GM23338 (cell line): ENCODE measurements around the gene ECM2. TPM values are rescaled to one million over a fixed set of nuclear protein-coding genes. Genes with fewer than 3 reads are reported as not detected.

Experiments
- ATAC-seq: fragments of 200-7000 bp; cut with Tn5 transposase; 3 replicates; pipeline ENCODE4 v1.9.1; 2020
- DNase-seq: peaks from one replicate; pipeline ENCODE4 v3.0.0-alpha.2; 2015; ENCODE audit warnings: low spot score
- H2AFZ ChIP-seq: fragments of 200-600 bp; sonication (generic); 2 replicates; pipeline ENCODE4 v1.8.0; 2016; ENCODE audit warnings: antibody characterized with exemption, mild to moderate bottlenecking, moderate library complexity
- H3F3A ChIP-seq: fragments of 200-600 bp; sonication (generic); replicated peaks from 2 replicates; pipeline ENCODE4 v1.8.0; 2017; ENCODE audit warnings: antibody characterized with exemption, mixed run types, low read depth
- H3K27ac ChIP-seq: fragments of 200-600 bp; sonication (generic); 2 replicates; pipeline ENCODE4 v1.6.1; 2016; ENCODE audit warnings: low read depth
- H3K27me3 ChIP-seq: fragments of 200-600 bp; sonication (generic); 2 replicates; pipeline ENCODE4 v1.8.0; 2016; ENCODE audit warnings: mild to moderate bottlenecking, mixed run types, moderate library complexity; ENCODE audit not compliant: insufficient read depth
- H3K36me3 ChIP-seq: fragments of 200-600 bp; sonication (generic); 2 replicates; pipeline ENCODE4 v1.8.0; 2016; ENCODE audit warnings: mild to moderate bottlenecking; ENCODE audit not compliant: insufficient read depth
- H3K4me1 ChIP-seq: fragments of 200-600 bp; sonication (generic); 2 replicates; pipeline ENCODE4 v1.8.0; 2016; ENCODE audit warnings: mild to moderate bottlenecking, moderate library complexity; ENCODE audit not compliant: insufficient read depth
- H3K4me2 ChIP-seq: fragments of 200-600 bp; sonication (generic); 2 replicates; pipeline ENCODE4 v1.7.1; 2017; ENCODE audit warnings: mixed run types
- H3K4me3 ChIP-seq: fragments of 200-600 bp; sonication (generic); 2 replicates; pipeline ENCODE4 v1.6.1; 2016; ENCODE audit warnings: mixed run types
- H3K79me2 ChIP-seq: fragments of 200-600 bp; sonication (generic); replicated peaks from 2 replicates; pipeline ENCODE4 v1.8.0; 2017; ENCODE audit warnings: mild to moderate bottlenecking; ENCODE audit not compliant: insufficient read depth
- H3K9me2 ChIP-seq: fragments of 200-600 bp; sonication (generic); 2 replicates; pipeline ENCODE4 v1.8.0; 2017; ENCODE audit not compliant: insufficient read depth
- H4K20me1 ChIP-seq: fragments of 200-600 bp; sonication (generic); replicated peaks from 2 replicates; pipeline ENCODE4 v1.8.0; 2017; ENCODE audit warnings: mild to moderate bottlenecking; ENCODE audit not compliant: insufficient read depth
- H3K27ac Mint-ChIP-seq: 2 replicates; pipeline ENCODE4 v1.8.0; 2020; ENCODE audit warnings: inconsistent platforms, mild to moderate bottlenecking, moderate library complexity, mixed read lengths
- H3K27me3 Mint-ChIP-seq: 3 replicates; pipeline ENCODE4 v1.8.0; 2022; ENCODE audit warnings: low read depth, mild to moderate bottlenecking, moderate library complexity, mixed read lengths, inconsistent platforms; ENCODE audit not compliant: insufficient read depth, poor library complexity
- H3K36me3 Mint-ChIP-seq: 3 replicates; pipeline ENCODE4 v1.8.0; 2021; ENCODE audit warnings: low read depth, mild to moderate bottlenecking, inconsistent platforms, moderate library complexity, mixed read lengths
- H3K4me1 Mint-ChIP-seq: 3 replicates; pipeline ENCODE4 v1.8.0; 2020; ENCODE audit warnings: mild to moderate bottlenecking, inconsistent platforms, mixed read lengths
- H3K4me3 Mint-ChIP-seq: 3 replicates; pipeline ENCODE4 v1.8.0; 2021; ENCODE audit warnings: moderate library complexity, mild to moderate bottlenecking, inconsistent platforms, mixed read lengths
- H3K9me3 Mint-ChIP-seq: 3 replicates; pipeline ENCODE4 v1.8.0; 2020; ENCODE audit warnings: moderate library complexity, mild to moderate bottlenecking, inconsistent platforms, mixed read lengths
- EZH2 ChIP-seq: fragments of 200-600 bp; sonication (generic); IDR thresholded peaks from one replicate; pipeline ENCODE4 v1.8.0; 2017; ENCODE audit warnings: antibody characterized with exemption, mild to moderate bottlenecking, low read depth; ENCODE audit not compliant: unreplicated experiment
- NANOG ChIP-seq: IDR thresholded peaks from 2 replicates; pipeline ENCODE4 v1.6.1; 2016; ENCODE audit warnings: antibody characterized with exemption, borderline replicate concordance
- STAT1 ChIP-seq: IDR thresholded peaks from one replicate; pipeline ENCODE4 v1.6.1; 2016; ENCODE audit warnings: antibody characterized with exemption; ENCODE audit not compliant: unreplicated experiment
- ZNF114 ChIP-seq: fragments of 250-450 bp; sonication (Bioruptor Pico); IDR thresholded peaks from 2 replicates; pipeline ENCODE4 v1.5.0; 2020; ENCODE audit warnings: mild to moderate bottlenecking, moderate library complexity
- ZNF331 ChIP-seq: fragments of 250-450 bp; sonication (Bioruptor Pico); IDR thresholded peaks from 2 replicates; pipeline ENCODE4 v1.5.0; 2020; ENCODE audit warnings: low read depth, mild to moderate bottlenecking, moderate library complexity
- polyA plus RNA-seq: library from polyadenylated mRNA; unstranded; fragments of >200 nt; fragmentation: Nextera tagmentation; extraction: Ambion mirVana; gene quantifications from 2 replicates; pipeline ENCODE4 v1.2.1, GENCODE V29; 2016
- total RNA-seq: library from RNA; depleted of rRNA; stranded (reverse); fragments of >200 nt; shearing (Covaris generic); gene quantifications from 2 replicates; pipeline ENCODE4 v1.2.3, GENCODE V29; 2014
- TF ChIP-seq, protein P1 (sequence below): fragments of 250-450 bp; sonication (Bioruptor Pico); IDR thresholded peaks from 2 replicates; pipeline ENCODE4 v1.5.0; 2020; ENCODE audit warnings: mild to moderate bottlenecking, moderate library complexity
- TF ChIP-seq, protein P2 (sequence below): IDR thresholded peaks from one replicate; pipeline ENCODE4 v1.6.1; 2018; ENCODE audit warnings: antibody characterized with exemption; ENCODE audit not compliant: unreplicated experiment
- TF ChIP-seq, protein P3 (sequence below), 2 experiments: fragments of 200-600 bp in 1 of 2; sonication (generic) in 1 of 2; conservative IDR thresholded peaks; 2 replicates each; pipeline versions ENCODE4 v1.5.1 to v1.6.1; 2016 to 2017; ENCODE audit warnings: antibody characterized with exemption in 2 of 2, low read depth in 2 of 2, mild to moderate bottlenecking in 2 of 2, moderate library complexity in 1 of 2
- TF ChIP-seq, protein P4 (sequence below): IDR thresholded peaks from 2 replicates; pipeline ENCODE4 v1.6.1; 2016; ENCODE audit warnings: antibody characterized with exemption

The ECM2 gene
- total and polyA plus RNA-seq, 2 experiments from 2014 or later, result 0.79 TPM; not detected in 1

DNA sequence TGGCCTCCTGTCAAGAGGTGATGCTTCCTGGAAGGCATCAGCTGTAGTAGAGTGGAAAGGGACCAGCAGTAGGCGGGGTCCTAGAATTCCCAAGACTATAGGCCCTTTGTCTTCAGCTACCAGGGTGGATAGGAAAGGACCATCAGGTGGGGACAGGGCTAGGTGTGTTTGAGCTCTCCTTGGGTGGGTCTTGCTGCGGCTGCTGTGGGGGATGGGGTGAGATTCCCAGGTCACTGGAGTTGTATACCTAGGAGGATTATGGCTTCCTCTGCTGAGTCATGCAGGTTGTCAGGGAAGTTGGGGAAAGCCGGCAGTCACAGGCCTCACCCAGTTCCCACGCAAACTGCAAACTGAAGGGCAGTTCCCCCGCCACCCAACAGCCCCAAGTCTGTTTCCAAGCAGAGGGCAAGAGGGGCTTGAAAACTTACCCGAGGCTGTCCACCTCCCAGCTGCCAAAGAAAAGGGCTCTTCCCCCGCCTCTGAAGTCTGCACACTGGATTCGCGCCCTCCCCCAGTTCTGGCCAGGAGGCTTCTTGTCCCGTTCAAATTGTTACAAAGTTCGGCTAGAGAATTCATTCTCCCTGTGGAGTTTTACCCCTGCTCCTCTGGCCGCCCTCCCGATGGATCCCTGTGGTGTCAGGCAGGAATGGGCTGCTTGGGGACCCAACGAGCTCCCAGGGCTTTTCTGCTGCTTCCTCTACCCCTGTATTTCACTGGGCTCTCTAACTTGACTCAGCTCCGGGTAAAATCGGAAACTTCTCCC, 23.0 kb upstream of the ECM2 start:
- TF ChIP-seq ZNF331 (CRISPR knock-in tag), result no peak
- TF ChIP-seq, protein P1, sequence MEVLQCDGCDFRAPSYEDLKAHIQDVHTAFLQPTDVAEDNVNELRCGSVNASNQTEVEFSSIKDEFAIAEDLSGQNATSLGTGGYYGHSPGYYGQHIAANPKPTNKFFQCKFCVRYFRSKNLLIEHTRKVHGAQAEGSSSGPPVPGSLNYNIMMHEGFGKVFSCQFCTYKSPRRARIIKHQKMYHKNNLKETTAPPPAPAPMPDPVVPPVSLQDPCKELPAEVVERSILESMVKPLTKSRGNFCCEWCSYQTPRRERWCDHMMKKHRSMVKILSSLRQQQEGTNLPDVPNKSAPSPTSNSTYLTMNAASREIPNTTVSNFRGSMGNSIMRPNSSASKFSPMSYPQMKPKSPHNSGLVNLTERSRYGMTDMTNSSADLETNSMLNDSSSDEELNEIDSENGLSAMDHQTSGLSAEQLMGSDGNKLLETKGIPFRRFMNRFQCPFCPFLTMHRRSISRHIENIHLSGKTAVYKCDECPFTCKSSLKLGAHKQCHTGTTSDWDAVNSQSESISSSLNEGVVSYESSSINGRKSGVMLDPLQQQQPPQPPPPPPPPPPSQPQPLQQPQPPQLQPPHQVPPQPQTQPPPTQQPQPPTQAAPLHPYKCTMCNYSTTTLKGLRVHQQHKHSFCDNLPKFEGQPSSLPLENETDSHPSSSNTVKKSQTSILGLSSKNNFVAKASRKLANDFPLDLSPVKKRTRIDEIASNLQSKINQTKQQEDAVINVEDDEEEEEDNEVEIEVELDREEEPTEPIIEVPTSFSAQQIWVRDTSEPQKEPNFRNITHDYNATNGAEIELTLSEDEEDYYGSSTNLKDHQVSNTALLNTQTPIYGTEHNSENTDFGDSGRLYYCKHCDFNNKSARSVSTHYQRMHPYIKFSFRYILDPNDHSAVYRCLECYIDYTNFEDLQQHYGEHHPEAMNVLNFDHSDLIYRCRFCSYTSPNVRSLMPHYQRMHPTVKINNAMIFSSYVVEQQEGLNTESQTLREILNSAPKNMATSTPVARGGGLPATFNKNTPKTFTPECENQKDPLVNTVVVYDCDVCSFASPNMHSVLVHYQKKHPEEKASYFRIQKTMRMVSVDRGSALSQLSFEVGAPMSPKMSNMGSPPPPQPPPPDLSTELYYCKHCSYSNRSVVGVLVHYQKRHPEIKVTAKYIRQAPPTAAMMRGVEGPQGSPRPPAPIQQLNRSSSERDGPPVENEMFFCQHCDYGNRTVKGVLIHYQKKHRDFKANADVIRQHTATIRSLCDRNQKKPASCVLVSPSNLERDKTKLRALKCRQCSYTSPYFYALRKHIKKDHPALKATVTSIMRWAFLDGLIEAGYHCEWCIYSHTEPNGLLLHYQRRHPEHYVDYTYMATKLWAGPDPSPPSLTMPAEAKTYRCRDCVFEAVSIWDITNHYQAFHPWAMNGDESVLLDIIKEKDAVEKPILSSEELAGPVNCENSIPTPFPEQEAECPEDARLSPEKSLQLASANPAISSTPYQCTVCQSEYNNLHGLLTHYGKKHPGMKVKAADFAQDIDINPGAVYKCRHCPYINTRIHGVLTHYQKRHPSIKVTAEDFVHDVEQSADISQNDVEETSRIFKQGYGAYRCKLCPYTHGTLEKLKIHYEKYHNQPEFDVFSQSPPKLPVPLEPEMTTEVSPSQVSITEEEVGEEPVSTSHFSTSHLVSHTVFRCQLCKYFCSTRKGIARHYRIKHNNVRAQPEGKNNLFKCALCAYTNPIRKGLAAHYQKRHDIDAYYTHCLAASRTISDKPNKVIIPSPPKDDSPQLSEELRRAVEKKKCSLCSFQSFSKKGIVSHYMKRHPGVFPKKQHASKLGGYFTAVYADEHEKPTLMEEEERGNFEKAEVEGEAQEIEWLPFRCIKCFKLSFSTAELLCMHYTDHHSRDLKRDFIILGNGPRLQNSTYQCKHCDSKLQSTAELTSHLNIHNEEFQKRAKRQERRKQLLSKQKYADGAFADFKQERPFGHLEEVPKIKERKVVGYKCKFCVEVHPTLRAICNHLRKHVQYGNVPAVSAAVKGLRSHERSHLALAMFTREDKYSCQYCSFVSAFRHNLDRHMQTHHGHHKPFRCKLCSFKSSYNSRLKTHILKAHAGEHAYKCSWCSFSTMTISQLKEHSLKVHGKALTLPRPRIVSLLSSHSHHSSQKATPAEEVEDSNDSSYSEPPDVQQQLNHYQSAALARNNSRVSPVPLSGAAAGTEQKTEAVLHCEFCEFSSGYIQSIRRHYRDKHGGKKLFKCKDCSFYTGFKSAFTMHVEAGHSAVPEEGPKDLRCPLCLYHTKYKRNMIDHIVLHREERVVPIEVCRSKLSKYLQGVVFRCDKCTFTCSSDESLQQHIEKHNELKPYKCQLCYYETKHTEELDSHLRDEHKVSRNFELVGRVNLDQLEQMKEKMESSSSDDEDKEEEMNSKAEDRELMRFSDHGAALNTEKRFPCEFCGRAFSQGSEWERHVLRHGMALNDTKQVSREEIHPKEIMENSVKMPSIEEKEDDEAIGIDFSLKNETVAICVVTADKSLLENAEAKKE (CRISPR knock-in tag), result no peak
- TF ChIP-seq, protein P2, sequence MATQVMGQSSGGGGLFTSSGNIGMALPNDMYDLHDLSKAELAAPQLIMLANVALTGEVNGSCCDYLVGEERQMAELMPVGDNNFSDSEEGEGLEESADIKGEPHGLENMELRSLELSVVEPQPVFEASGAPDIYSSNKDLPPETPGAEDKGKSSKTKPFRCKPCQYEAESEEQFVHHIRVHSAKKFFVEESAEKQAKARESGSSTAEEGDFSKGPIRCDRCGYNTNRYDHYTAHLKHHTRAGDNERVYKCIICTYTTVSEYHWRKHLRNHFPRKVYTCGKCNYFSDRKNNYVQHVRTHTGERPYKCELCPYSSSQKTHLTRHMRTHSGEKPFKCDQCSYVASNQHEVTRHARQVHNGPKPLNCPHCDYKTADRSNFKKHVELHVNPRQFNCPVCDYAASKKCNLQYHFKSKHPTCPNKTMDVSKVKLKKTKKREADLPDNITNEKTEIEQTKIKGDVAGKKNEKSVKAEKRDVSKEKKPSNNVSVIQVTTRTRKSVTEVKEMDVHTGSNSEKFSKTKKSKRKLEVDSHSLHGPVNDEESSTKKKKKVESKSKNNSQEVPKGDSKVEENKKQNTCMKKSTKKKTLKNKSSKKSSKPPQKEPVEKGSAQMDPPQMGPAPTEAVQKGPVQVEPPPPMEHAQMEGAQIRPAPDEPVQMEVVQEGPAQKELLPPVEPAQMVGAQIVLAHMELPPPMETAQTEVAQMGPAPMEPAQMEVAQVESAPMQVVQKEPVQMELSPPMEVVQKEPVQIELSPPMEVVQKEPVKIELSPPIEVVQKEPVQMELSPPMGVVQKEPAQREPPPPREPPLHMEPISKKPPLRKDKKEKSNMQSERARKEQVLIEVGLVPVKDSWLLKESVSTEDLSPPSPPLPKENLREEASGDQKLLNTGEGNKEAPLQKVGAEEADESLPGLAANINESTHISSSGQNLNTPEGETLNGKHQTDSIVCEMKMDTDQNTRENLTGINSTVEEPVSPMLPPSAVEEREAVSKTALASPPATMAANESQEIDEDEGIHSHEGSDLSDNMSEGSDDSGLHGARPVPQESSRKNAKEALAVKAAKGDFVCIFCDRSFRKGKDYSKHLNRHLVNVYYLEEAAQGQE, result no peak
- TF ChIP-seq EZH2, result no peak
- TF ChIP-seq NANOG, result no peak
- TF ChIP-seq, protein P3, sequence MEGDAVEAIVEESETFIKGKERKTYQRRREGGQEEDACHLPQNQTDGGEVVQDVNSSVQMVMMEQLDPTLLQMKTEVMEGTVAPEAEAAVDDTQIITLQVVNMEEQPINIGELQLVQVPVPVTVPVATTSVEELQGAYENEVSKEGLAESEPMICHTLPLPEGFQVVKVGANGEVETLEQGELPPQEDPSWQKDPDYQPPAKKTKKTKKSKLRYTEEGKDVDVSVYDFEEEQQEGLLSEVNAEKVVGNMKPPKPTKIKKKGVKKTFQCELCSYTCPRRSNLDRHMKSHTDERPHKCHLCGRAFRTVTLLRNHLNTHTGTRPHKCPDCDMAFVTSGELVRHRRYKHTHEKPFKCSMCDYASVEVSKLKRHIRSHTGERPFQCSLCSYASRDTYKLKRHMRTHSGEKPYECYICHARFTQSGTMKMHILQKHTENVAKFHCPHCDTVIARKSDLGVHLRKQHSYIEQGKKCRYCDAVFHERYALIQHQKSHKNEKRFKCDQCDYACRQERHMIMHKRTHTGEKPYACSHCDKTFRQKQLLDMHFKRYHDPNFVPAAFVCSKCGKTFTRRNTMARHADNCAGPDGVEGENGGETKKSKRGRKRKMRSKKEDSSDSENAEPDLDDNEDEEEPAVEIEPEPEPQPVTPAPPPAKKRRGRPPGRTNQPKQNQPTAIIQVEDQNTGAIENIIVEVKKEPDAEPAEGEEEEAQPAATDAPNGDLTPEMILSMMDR (conservative IDR thresholded peaks at IDR 0.05; ENCODE audit: low read depth in 2 of 2), result no peak
- TF ChIP-seq STAT1, result no peak
- TF ChIP-seq, protein P4, sequence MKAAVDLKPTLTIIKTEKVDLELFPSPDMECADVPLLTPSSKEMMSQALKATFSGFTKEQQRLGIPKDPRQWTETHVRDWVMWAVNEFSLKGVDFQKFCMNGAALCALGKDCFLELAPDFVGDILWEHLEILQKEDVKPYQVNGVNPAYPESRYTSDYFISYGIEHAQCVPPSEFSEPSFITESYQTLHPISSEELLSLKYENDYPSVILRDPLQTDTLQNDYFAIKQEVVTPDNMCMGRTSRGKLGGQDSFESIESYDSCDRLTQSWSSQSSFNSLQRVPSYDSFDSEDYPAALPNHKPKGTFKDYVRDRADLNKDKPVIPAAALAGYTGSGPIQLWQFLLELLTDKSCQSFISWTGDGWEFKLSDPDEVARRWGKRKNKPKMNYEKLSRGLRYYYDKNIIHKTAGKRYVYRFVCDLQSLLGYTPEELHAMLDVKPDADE, result no peak
- no peak for TF ChIP-seq ZNF114 (CRISPR knock-in tag)
- H3K27me3 ChIP-seq, result no peaks in the 10 kb centered on the region
- H3K36me3 ChIP-seq, result no peaks in the 10 kb centered on the region
- DNase-seq, result no peak
- peaks cover 5% of the 10 kb centered on the region for H3K27me3 Mint-ChIP-seq
- no peak overlapping the region for H3K4me3 Mint-ChIP-seq
- no peaks in the 10 kb centered on the region for H3K9me3 Mint-ChIP-seq
- H3F3A ChIP-seq, result no peaks in the 10 kb centered on the region
- no peaks in the 10 kb centered on the region for H4K20me1 ChIP-seq
- no peak overlapping the region; the same call in 1 of the 2 replicates for H2AFZ ChIP-seq
- H3K79me2 ChIP-seq, result no peaks in the 10 kb centered on the region
- no peak overlapping the region for H3K4me3 ChIP-seq
- H3K4me1 Mint-ChIP-seq, result peaks cover 23% of the 10 kb centered on the region
- peaks cover 6% of the 10 kb centered on the region; the same call in 1 of the 2 replicates for H3K9me2 ChIP-seq
- no peak overlapping the region for H3K27ac ChIP-seq
- peaks cover 6% of the 10 kb centered on the region; the same call in 1 of the 2 replicates for H3K4me1 ChIP-seq
- H3K36me3 Mint-ChIP-seq, result no peaks in the 10 kb centered on the region
- peak; percentile 54 for ATAC-seq
- peak overlapping the region; percentile 91 for H3K27ac Mint-ChIP-seq
- H3K4me2 ChIP-seq, result no peak overlapping the region
